Choroid plexus epithelial cell (primary cell): ENCODE results near the gene BFSP1.

ENCODE experiments used
- DNase-seq: peaks from one replicate; pipeline ENCODE4 v3.0.0-alpha.2; 2010; ENCODE audit warnings: low read depth
- H3K4me3 ChIP-seq: 2 replicates; pipeline ENCODE4 v1.5.1; 2011; ENCODE audit warnings: low read depth, mild to moderate bottlenecking, control low read depth, low read length, moderate library complexity
- TF ChIP-seq, protein P1 (sequence below): conservative IDR thresholded peaks from 2 replicates; pipeline ENCODE4 v1.5.1; 2011; ENCODE audit warnings: low read depth, mild to moderate bottlenecking, control low read depth, inconsistent platforms, low read length, moderate library complexity

The BFSP1 gene

GRCh38 chr20:17565169-17565845 lies 34.1 kb upstream of the BFSP1 start:
- H3K4me3 ChIP-seq: no peak overlapping the region
- TF ChIP-seq, protein P1, sequence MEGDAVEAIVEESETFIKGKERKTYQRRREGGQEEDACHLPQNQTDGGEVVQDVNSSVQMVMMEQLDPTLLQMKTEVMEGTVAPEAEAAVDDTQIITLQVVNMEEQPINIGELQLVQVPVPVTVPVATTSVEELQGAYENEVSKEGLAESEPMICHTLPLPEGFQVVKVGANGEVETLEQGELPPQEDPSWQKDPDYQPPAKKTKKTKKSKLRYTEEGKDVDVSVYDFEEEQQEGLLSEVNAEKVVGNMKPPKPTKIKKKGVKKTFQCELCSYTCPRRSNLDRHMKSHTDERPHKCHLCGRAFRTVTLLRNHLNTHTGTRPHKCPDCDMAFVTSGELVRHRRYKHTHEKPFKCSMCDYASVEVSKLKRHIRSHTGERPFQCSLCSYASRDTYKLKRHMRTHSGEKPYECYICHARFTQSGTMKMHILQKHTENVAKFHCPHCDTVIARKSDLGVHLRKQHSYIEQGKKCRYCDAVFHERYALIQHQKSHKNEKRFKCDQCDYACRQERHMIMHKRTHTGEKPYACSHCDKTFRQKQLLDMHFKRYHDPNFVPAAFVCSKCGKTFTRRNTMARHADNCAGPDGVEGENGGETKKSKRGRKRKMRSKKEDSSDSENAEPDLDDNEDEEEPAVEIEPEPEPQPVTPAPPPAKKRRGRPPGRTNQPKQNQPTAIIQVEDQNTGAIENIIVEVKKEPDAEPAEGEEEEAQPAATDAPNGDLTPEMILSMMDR: no peak
- peak; percentile 60 for DNase-seq

DNA sequence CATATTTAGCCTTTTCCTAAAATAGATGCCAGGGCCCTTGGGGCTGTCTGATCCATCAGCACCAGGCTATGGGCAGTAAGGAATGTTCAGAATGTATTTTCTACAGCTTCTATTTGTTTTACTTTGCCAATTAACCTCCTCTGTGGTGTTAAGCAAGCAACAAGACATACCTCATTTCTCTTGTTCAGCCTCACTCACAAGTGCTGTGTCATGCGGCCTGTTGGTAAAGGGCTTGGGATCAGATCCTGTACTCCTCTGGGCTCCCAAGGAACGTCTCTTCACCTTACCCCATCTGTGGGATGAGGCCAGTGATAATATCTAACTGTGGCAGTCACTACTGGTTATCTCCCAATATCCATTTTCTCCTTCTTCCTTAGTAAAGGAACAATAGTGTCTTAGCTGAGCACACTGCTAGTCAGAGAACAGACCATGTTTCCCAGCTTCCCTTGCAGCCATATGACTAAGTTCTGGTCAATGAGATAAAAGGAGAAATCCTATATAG lies 31.7 kb upstream of the BFSP1 start:
- peak; percentile 90 for DNase-seq
- H3K4me3 ChIP-seq: no peak overlapping the region
- TF ChIP-seq, protein P1: no peak

DNA sequence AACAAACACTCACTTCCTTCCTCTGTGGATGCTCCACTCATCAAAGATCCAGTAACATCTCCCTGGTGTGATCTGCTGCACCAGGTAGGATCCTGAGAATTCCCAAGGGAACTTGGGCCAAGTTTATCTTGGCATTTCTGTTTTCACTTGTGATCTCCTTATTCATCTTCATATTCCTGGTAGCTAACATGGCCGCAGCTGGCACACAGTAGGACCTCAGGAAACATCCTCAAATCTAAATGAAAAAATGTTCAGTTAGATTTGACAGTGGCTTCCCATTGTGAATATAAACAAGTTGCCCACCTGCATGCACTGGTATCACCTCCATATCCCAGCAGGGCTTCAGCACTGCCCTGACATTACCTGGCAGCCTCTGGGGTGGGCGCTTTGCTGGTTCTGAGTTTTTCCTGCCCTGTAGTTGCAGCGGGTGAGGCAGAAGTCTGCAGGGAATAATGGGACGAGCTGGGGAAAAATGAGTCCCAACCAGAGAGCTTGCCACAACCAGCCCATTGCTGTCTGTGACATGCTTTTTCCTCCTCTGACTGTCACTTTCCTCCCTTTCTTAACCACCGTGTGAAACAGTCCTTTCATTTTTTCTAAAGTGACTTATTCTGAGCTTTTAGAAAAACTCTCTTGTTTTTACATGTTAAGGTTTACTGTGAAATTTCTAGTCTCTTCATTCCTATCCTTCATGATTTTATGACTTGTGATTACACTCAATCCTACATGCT lies 29.3 kb upstream of the BFSP1 start:
- H3K4me3 ChIP-seq: no peak overlapping the region
- no peak for DNase-seq
- TF ChIP-seq, protein P1: no peak

DNA sequence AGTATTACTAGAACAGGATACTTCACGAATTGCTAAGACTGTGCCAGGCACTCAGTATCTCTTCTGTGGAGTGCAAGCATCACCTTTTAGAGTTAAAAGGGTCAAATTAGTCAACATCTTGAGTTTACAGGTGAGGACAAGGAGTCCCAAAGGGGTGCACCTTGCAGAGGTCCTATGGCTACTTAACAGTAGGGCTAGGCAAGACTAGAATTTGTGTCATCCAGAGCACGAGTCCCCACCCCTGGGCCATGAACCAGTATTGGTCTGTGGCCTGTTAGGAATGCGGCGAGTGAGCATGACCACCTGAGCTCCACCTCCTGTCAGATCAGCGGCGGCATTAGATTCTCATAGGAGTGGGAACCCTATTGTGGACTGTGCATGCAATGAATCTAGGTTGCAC lies 28.2 kb upstream of the BFSP1 start:
- no peak overlapping the region for H3K4me3 ChIP-seq
- no peak for DNase-seq
- TF ChIP-seq, protein P1: no peak

DNA sequence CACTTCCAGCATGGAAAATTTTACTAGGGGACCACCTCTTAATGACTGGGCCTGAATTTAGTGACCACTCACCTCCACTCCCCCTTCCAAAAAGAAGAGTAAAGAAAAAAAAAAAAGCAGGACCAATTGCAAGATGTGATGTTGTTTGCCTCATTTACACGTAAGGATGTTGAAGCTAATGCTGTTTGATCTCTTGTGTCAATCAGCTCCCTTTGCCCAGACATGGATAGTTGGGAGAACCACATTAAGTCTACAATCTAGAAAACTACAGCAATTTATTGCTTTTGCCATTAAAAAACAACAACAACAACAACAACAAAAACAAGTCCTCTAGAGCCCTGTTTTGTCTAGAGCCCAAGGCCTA lies 27.7 kb upstream of the BFSP1 start:
- TF ChIP-seq, protein P1: no peak
- DNase-seq: no peak
- H3K4me3 ChIP-seq: no peak overlapping the region

DNA sequence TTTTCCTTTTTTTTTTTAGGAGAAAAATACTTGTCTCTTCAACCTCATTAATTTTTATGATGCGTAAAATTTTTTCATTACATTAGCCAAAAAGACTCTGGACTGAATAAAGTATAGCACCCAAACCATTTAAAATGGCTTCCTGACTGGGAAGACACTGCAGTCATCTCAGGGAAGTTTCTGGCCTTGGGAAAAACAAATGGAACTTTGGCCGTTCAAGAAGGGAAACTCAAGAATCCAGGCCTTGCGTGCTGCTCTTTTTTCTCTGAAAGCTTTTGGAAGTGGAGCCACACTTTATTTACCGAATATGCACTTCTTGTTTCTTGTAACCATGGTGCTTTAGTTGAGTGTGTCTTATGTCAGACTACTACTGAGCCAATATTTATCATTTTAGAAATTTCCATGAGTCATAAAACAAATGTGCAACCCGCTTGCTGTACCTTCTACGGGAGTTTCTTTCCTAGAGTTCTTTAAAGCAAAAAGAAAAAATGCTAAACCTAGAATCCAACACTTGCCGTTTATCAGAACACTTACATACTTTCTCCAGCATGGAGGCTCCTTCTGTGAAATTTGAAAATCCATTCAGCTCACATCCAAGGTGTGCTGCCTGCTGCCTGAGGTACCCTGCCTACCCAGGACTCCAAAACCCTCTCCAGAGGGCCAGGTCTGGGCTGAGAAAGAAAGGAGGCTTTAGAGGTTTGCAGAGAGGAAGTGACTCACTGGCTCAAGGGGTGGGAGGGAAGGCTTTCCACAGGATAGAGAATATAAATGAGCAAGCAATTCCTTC lies 27.2 kb upstream of the BFSP1 start:
- H3K4me3 ChIP-seq: peak overlapping the region; percentile 33
- peak; percentile 92 for DNase-seq
- TF ChIP-seq, protein P1: no peak
